Fibroblast of lung (primary cell): ENCODE data around the gene STAM2.

ENCODE experiments used
- EZH2 ChIP-seq: IDR thresholded peaks from 2 replicates; pipeline ENCODE4 v1.5.1; 2012; ENCODE audit warnings: low read length, control low read depth, mild to moderate bottlenecking; ENCODE audit errors: missing control alignments
- TF ChIP-seq, protein P1 (sequence below), 2 donors: IDR thresholded peaks in 1 of 2; conservative IDR thresholded peaks in 1 of 2; 1 replicate in 1 of 2; 2 replicates in 1 of 2; pipeline ENCODE4 v1.5.1; 2011 to 2012; ENCODE audit warnings: low read length in 2 of 2, control low read depth in 1 of 2, inconsistent platforms in 1 of 2, low read depth in 1 of 2, mild to moderate bottlenecking in 1 of 2

GRCh38 chr2:152176113-152176714 is 651 bp upstream of the STAM2 start:
- TF ChIP-seq, protein P1, sequence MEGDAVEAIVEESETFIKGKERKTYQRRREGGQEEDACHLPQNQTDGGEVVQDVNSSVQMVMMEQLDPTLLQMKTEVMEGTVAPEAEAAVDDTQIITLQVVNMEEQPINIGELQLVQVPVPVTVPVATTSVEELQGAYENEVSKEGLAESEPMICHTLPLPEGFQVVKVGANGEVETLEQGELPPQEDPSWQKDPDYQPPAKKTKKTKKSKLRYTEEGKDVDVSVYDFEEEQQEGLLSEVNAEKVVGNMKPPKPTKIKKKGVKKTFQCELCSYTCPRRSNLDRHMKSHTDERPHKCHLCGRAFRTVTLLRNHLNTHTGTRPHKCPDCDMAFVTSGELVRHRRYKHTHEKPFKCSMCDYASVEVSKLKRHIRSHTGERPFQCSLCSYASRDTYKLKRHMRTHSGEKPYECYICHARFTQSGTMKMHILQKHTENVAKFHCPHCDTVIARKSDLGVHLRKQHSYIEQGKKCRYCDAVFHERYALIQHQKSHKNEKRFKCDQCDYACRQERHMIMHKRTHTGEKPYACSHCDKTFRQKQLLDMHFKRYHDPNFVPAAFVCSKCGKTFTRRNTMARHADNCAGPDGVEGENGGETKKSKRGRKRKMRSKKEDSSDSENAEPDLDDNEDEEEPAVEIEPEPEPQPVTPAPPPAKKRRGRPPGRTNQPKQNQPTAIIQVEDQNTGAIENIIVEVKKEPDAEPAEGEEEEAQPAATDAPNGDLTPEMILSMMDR (conservative IDR thresholded peaks at IDR 0.05 in 1 of 2, IDR thresholded peaks at IDR 0.05 in 1 of 2; ENCODE audit: low read depth in 1 of 2, low read length in 2 of 2), result no peak
- TF ChIP-seq EZH2, result no peak
